Dedifferentiated amniotic fluid mesenchymal stem cell (primary cell): ENCODE measurements around the gene MTX1.
"Not testable (repeated sequence)": the region's sequence is repeated elsewhere in the genome, so short reads cannot be mapped to it uniquely, and the experiment has no call there.

Source experiments
- DNase-seq: peaks from one replicate; pipeline ENCODE4 v3.0.0-alpha.2; 2016; ENCODE audit errors: extremely low spot score

The MTX1 gene

GRCh38 chr1:155207806-155208540 lies 522 bp upstream of the MTX1 start, which contains the start of gene THBS3:
Gene THBS3 (minus strand): TSS chr1:155207897. CDS start chr1:155207876, 21 bp downstream.
- no peak for DNase-seq

DNA sequence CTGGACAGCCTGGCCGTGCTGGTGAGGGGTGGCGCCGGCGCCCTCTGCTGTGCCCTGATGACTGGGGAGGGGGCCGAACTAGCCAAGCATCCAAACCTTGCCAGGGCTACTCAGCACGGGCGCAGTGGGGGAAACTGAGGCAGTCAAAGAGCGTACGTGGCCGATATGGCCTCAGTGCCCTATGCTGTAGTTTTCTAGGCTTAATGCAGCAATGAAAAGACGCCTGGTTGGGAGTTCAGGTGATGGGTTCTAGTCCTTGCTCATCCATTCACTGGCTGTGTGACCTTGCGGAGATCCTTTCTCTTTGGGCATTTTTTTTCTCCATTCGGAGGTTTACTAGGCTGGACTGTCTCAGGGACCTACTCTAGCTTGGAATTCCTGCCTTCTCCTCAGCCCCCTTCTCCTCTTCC lies 822 bp downstream of the MTX1 start:
- no peak for DNase-seq

GRCh38 chr1:155210314-155211104 lies 2.0 kb downstream of the MTX1 start:
- DNase-seq = peak; percentile 13

DNA sequence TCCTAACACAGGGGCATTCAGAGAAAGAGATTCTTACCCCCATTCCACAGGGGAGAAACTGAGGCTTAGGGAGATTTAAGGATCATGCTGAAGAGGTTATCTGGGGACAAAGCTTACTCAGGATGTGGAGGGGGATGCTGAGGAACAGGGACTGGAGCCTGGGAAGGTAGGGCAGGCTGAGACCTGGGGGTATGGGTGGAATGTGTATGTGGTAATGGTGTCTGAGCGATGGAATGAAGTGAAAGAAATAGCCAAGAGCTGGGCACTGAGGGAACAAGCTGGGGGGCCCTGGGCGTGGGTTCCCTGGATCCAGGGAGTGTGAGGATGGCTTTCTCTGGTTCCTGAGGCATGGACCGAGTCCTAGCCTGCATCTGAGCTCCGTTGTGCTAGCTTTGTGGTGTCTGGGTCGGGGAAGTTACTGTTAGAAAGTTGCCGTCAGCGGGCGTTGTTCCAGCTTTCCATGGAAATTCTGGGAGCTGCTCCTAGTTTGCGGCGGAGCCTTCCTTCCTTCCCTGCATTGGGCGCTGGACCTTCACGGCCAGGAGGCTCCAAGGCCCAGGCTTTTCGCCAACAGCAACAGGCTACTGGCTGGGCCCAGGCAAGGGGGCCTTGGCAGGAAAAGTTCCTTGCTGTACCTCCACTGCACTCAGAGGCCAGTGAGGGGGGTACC lies 3.0 kb downstream of the MTX1 start:
- not testable (repeated sequence) for DNase-seq

DNA sequence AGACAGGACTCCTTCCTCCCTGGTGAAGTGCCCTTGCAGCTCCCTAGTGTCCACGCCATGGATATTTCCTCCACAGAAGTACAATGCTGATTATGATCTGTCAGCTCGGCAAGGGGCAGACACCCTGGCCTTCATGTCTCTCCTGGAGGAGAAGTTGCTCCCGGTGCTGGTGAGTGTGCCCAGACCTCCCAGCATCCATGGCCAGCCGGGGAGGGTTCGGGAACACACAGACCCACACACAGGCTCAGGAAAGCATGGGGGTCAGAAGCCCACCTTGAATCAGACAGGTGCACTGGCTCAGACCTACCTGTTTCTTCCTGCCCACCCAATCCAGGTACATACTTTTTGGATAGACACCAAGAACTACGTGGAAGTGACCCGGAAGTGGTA lies 3.6 kb downstream of the MTX1 start:
- not testable (repeated sequence) for DNase-seq

GRCh38 chr1:155214702-155215101 lies 6.2 kb downstream of the MTX1 start:
- not testable (repeated sequence) for DNase-seq

DNA sequence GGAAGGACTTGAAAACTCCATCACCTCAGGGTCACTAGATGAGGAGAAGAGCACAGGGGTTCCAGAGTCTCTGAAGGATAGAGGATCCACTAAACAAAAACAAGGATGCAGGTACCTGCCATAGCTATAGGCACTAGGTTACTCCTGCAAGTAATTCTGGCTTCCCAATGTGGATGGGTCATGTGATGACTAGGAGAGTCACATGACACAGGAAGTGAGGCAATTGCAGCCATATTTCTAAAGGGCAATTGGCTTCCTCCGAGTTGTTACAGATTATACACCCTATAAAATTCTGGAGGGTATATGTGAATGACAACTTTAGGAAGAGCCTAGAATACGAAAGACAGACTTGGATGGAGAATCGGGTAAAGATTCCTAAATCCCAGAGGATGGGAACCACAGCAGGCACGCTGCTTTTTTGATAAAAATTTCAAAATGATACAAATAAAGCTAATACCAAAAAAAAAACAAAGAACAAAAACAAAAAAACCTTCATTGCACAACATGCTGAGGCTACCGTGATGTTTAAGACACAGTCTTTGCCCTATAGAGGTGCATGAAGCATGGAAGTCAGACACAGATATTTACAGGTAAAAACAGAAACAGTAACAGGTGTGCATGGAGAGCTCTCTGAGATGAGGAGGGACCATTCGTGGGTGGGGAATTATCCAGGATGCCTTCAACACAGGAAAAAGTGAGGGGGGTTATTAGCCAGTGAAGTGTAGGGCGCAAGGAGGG lies 10.5 kb downstream of the MTX1 start:
- peak; percentile 42 for DNase-seq

DNA sequence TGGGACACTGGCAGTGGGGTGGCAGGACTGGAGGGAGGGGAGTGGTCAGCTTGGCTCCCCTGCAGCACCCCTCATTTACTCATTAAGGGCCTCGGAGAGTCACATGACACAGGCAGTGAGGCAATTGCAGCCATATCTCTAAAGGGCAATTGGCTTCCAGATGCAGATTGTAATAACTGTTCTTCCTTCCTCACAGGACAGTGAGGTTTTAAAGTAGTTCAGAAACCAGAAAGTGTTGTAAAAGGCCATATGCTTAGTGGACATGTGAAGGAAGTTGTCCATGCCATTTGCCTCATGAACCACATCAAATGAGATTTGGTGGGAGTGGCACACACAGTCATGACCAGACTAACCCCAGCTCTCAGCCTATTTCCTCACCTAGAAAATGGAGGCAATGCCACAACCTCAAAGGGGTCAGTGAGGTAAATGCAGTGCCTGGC lies 11.1 kb downstream of the MTX1 start:
- no peak for DNase-seq

DNA sequence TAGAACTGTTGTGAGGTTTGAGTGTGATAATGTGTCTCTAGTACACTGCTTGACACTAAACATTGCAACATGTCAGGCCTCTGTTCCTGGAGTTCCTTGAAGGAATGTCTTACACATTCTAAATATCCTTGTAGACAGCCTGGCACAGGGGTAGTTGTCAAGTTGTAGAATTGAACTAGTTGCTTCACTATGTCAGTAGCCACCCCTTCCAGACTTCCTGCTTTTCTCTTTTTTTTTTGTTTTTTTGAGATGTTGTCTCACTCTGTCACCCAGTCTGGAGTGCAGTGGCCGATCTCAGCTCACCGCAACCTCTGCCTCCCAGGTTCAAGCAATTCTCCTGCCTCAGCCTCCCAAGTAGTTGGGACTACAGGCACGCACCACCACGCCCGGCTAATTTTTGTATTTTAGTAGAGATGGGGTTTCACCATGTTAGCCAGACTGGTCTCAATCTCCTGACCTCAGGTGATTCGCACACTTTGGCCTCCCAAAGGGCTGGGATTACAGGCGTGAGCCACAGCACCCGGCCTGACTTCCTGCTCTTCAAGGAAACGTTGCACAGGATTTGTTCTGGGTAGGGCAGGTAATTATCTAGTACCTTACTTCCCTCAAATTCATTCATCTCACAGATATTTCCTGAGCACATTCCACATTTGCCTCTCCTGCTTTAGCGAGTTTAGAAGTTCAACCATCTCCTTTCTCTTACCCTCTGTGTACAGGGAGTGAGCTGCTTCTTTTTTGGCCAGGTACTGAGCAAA lies 11.9 kb downstream of the MTX1 start:
- DNase-seq = not testable (repeated sequence)

DNA sequence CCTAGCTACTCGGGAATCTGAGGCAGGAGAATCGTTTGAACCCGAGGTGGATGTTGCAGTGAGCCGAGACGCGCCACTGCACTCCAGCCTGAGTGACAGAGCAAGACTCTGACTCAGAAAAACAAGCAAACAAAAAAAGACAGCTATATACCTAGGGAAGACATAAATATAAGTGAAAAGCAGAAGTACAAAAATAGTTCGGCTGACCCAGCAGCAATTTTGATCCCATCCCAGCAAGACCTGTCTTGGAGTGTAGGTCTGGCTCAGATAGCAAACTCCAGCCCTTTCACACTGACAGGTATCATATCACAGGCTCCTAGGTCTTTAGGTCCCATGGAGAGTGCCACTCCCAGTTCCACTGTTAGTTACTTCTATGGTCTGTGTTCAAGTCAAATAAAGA lies 14.6 kb downstream of the MTX1 start:
- no peak for DNase-seq

DNA sequence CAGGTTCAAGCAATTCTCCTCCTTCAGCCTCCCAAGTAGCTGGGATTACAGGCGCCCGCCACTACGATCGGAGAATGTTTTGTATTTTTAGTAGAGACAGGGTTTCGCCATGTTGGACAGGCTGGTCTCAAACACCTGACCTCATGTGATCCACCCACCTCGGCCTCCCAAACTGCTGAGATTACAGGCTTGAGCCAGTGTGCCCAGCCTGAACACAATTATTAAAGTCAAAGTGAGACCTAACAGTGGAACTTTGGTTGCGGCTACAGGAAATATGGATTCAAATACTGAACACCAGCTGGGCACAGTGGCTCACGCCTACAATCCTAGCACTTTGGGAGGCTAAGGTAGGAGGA lies 16.9 kb downstream of the MTX1 start:
- not testable (repeated sequence) for DNase-seq

GRCh38 chr1:155226188-155226909 lies 17.9 kb downstream of the MTX1 start:
- peak; percentile 59 for DNase-seq

DNA sequence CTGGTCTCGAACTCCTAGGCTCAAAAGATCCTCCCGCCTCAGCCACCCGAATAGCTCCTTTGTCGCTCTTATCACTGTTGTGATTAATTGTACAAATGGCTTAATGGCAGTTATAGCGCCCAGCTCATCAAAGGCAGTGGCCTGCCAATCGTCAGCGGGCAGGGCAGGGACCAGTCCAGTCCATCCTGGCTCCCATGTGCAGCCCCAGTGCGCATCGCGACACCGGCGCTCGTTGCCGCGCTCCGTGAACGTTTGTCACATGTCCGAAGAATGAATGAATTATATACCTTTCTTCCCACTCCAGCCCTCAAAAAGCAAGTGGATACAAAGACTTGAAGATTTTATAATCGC lies 18.4 kb downstream of the MTX1 start:
- peak; percentile 34 for DNase-seq

- DNase-seq = peak; percentile 99
Observed at GRCh38 chr1:155227261-155228095, 19.0 kb downstream of the MTX1 start.

DNA sequence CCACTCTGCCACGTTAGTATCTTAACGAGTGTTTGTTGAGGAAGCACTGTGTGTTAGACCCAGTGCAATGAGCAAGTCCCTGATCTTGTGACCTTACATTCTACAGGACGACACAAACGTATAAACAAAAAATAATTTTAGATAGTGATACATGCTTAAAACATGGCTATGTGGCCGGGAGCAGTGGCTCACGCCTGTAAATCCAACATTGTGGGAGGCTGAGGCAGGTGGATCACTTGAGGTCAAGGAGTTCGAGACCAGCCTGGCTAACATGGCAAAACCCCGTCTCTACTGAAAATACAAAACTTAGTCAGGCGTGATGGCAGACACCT lies 19.6 kb downstream of the MTX1 start:
- DNase-seq = no peak

GRCh38 chr1:155231302-155231701 lies 22.8 kb downstream of the MTX1 start:
- DNase-seq = not testable (repeated sequence)

DNA sequence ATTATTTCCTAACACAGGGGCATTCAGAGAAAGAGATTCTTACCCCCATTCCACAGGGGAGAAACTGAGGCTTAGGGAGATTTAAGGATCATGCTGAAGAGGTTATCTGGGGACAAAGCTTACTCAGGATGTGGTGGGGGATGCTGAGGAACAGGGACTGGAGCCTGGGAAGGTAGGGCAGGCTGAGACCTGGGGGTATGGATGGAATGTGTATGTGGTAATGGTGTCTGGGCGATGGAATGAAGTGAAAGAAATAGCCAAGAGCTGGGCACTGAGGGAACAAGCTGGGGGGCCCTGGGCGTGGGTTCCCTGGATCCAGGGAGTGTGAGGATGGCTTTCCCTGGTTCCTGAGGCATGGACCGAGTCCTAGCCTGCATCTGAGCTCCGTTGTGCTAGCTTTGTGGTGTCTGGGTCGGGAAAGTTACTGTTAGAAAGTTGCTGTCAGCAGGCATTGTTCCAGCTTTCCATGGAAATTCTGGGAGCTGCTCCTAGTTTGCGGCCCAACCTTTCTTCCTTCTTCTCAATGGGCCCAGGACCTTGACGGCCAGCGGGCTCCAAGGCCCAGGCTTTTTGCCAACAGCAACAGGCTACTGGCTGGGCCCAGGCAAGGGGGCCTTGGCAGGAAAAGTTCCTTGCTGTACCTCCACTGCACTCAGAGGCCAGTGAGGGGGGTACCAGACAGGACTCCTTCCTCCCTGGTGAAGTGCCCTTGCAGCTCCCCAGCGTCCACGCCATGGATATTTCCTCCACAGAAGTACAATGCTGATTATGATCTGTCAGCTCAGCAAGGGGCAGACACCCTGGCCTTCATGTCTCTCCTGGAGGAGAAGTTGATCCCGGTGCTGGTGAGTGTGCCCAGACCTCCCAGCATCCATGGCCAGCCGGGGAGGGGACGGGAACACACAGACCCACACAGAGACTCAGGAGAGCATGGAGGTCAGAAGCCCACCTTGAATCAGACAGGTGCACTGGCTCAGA lies 23.8 kb downstream of the MTX1 start:
- not testable (repeated sequence) for DNase-seq

DNA sequence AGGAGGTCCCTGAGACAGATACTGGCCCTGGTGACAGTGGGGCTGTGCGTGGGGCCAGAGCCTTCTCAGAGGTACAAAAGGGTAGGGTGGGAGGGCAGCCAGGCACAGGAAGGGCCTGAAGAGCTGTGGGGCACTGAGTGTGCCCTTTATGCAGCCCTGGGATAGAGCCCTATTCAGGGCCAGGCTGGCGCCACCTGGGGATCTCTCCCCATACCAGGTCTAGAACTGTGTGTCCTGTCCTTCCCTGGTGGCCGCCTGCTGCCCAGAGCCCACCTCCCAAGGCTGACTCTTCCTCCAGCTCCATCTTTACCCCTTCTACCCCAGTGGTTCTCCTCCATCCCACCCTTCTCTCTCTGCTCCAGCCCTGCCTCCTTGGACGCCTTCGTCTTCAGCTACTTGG lies 25.0 kb downstream of the MTX1 start:
- not testable (repeated sequence) for DNase-seq
